C4-2B (cell line): ENCODE measurements around the gene ANTXR2.
"Not testable (repeated sequence)": the region's sequence is repeated elsewhere in the genome, so short reads cannot be mapped to it uniquely, and the experiment has no call there.

Experiments
- CTCF ChIP-seq: fragments of 450-650 bp; conservative IDR thresholded peaks from 2 replicates; pipeline ENCODE4 v1.5.1; 2017; ENCODE audit warnings: mild to moderate bottlenecking
- ZFX ChIP-seq: fragments of 450-650 bp; IDR thresholded peaks from 2 replicates; pipeline ENCODE4 v1.6.1; 2017

- TF ChIP-seq CTCF, ZFX: not testable (repeated sequence)
Observed at GRCh38 chr4:79999048-79999447, 74.0 kb downstream of the ANTXR2 start.
